Caki2 (cell line): ENCODE results near the gene SPIB. TPM values are rescaled to one million over a fixed set of nuclear protein-coding genes. Genes with fewer than 3 reads are reported as not detected.
A peak's percentile ranks its signal among the peaks of the same experiment; 100 is the strongest.
"Not testable (repeated sequence)": the region's sequence is repeated elsewhere in the genome, so short reads cannot be mapped to it uniquely, and the experiment has no call there.

Source experiments
- DNase-seq: peaks from one replicate; pipeline ENCODE4 v3.0.0-alpha.2; 2015; ENCODE audit warnings: low read depth
- in situ Hi-C: cut with HindIII; loops from 2 replicates; pipeline ENCODE4 v1.10.0; 2016; ENCODE audit warnings: low sequenced_read_pairs, low pct_unique_long_range_greater_than_20kb, mixed read lengths
- total RNA-seq: library from RNA; depleted of rRNA; stranded (reverse); fragments of >200 nt; shearing (Covaris generic); gene quantifications from 2 replicates; pipeline ENCODE4 v1.2.3, GENCODE V29; 2014; ENCODE audit warnings: low replicate concordance

Gene SPIB
- total RNA-seq, 1 experiment from 2014 or later: not detected

- in situ Hi-C loops: no loop called here
- DNase-seq: peak; percentile 86
Measured at GRCh38 chr19:50431343-50432220, 12.8 kb downstream of the SPIB start.

GRCh38 chr19:50432221-50433028, 13.7 kb downstream of the SPIB start, which contains the start of gene MYBPC2:
MYBPC2 (plus strand) TSS chr19:50432892; CDS start chr19:50432954, 62 bp downstream.
- DNase-seq: no peak
- in situ Hi-C loops: no loop called here

GRCh38 chr19:50433201-50434180, 14.8 kb downstream of the SPIB start:
- DNase-seq: no peak
- in situ Hi-C loops: no loop called here

DNA sequence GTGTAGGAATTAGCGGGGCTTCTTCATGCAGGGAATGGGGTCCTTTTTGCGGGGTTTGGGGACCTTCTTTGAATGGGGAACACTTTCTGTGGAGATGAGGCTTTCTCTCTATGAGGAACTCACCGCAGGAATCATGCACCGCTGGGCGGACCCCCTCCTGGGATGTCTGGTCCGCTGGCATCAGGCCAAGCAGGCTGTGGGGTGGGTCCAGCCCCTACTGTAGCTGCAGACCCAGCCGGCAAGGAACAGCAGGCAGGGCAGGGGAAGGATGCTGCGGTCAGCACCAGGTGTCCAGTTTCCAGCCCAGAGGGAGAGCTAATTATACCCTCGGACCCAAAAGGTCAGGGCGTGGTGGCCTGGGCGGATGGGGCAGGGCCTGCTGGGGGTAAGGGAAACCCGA, 15.8 kb downstream of the SPIB start:
- DNase-seq: no peak

GRCh38 chr19:50435221-50435620, 16.5 kb downstream of the SPIB start:
- in situ Hi-C loops: no loop called here

More for the DNA sequence above, 15.8 kb downstream of the SPIB start:
- in situ Hi-C loops: no loop called here

GRCh38 chr19:50435627-50436026, 16.9 kb downstream of the SPIB start:
- in situ Hi-C loops: no loop called here
- no peak for DNase-seq

More at GRCh38 chr19:50435221-50435620, 16.5 kb downstream of the SPIB start:
- no peak for DNase-seq

- in situ Hi-C loops: no loop called here
- DNase-seq: no peak
Measured at GRCh38 chr19:50437862-50438449, 19.2 kb downstream of the SPIB start.

- in situ Hi-C loops: not testable (repeated sequence)
Measured at GRCh38 chr19:50439130-50439529, 20.4 kb downstream of the SPIB start.

DNA sequence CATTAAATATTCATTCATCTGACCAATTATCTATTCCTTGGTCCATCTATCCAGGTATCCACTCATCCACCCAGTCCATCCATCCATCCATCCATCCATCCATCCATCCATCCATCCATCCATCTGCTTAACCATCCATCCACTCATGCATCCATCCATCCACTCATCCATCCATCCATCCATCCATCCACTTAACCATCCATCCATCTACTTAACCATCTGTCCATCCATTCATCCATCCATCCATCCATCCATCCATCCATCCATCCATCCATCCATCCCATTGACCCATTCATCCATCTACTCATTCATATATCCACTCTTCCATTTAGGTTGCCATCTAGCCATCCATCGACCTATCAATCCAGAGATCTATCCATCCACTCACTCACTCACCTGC, 25.3 kb downstream of the SPIB start:
- in situ Hi-C loops: no loop called here
- DNase-seq: no peak

More at GRCh38 chr19:50439130-50439529, 20.4 kb downstream of the SPIB start:
- not testable (repeated sequence) for DNase-seq

DNA sequence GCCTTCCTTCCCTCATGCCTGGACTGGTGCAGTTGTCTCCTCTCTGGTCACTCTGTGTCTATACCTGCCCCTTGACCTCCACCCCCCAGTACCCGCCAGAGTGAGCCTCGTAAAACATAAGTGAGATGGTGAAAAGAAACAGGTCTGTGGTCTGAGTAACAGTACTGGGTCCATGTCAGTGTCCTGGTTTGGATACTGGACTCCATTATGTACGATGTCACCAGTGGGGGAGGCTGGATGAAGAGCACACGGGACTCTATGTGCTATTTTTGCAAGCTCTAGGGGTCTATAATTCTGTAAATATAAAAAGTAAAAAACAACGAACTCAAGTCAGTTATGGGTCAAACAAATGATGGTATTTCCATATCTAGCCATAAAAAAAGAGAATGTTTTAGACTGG, 28.3 kb downstream of the SPIB start:
- in situ Hi-C loops: no loop called here
- DNase-seq: no peak

- no peak for DNase-seq
- in situ Hi-C loops: no loop called here
Measured at GRCh38 chr19:50447750-50448149, 29.0 kb downstream of the SPIB start.

DNA sequence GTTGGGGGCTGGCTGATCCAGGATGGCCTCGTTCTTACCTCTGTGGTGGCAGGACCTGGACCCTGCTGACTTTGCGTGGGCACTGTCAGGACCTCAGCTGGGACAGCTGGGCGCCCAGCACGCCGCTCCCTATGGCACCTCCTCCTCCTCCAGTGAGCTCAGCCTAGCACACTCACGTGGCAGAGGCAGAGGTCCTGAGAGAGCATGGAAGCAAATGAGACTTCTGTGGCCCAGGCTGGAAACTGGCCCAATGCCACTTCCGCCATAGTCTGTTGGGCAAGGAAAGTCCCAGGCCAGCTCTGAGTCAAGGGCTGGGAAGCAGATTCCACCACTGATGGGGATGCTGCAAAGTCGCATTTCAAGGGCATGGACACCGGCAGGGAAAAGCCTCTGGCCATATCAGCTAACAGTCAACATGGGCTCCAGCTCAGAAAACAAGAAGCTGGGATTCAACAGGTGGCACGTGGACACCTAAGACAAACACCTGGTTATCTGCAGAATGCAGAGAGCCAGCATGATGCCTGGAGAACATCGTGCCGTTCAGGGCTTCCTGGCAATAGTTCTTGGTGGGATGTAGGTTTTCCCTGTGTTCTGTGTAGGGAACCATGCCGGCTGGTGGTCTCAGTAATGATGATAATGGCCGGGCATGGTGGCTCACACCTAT, 30.6 kb downstream of the SPIB start:
- DNase-seq: no peak
- in situ Hi-C loops: no loop called here

DNA sequence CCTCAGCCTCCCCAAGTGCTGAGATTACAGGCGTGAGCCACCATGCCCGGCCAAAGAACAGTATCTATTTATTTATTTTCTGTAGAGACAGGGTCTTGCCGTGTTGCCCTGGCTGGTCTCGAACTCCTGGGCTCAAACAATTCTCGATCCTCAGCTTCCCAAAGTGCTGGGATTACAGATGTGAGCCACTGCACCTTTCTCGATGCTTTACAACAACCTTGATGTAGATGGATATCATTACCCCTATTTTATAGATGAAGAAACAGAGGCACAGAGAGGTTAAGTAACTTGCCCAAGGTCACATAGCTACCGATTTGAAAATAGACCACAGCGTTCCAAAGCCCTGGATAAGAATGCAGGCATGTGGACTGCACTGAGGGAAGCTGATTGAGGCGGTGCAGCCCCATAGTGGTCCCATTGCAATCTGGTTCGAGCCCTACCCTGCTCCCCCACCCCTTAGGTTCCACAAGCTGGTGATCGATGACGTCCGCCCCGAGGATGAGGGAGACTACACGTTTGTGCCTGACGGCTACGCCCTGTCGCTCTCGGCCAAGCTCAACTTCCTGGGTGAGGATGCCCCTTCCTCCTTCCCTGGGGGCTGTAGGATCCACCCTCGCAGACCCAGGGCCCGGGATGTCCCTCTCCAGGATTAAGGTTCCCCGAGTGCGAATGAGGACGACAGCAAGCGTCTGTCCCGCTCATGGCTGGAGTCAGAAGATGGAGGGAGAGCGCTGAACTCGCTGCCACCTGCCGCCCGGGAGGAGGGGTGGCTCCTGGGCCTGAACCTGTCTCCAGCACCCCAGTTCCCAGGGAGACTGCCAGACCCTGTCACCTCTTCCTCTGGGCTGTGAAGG, 31.9 kb downstream of the SPIB start:
- DNase-seq: no peak
- in situ Hi-C loops: no loop called here

GRCh38 chr19:50451223-50451534, 32.4 kb downstream of the SPIB start:
- DNase-seq: no peak
- in situ Hi-C loops: no loop called here

GRCh38 chr19:50453243-50453642, 34.5 kb downstream of the SPIB start:
- no peak for DNase-seq
- in situ Hi-C loops: no loop called here

DNA sequence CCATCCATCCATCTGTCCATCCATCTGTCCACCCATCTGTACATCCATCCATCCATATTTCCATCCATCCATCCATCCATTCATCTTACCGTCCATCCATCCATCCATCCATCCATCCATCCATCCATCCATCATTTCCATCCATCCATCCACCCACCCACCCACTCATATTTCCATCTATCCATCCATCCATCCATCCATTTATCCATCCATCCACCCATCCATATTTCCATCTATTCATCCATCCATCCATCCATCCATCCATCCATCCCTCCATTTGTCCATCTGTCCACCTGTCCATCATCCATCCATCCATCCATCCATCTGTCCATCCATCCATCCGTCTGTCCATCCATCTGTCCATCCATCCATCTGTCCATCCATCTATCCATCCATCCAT, 37.3 kb downstream of the SPIB start:
- no peak for DNase-seq

DNA sequence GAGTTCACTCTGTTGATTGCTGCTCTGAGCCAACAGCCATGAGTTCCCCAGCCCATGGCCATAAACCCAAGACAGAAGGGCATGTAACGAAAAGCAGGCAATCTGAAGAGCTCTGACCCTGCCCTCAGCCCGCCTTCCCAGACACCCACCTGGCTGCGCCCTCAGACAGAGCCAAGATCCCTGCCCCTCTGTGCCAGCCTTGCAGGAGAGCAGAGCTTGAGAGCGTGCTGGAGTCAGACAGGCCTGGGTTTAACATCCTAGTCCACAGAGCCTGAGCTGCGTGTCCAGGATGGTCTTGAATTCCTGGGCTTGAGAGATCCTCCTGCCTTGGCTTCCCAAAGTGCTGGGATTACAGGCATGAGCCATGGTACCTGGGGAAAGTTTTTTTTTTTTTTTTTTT, 38.6 kb downstream of the SPIB start:
- DNase-seq: no peak
- in situ Hi-C loops: no loop called here

More for the DNA sequence above, 37.3 kb downstream of the SPIB start:
- in situ Hi-C loops: no loop called here
